ENCODE data around the gene NMT2. TPM values are rescaled to one million over a fixed set of nuclear protein-coding genes. Genes with fewer than 3 reads are reported as not detected.

NMT2 gene
- total RNA-seq, 1 experiment from 2014 or later, result 26.1 TPM

GRCh38 chr10:15075421-15075820, 93.1 kb downstream of the NMT2 start:
- Histone ChIP-seq H3K9me3 (ENCODE audit: control insufficient read depth in 1 of 2, insufficient read depth in 1 of 2, low read depth in 1 of 2, low read length in 2 of 2) (no peaks in the 10 kb centered on the region), H3K4me3 (replicated peaks in 1 of 2; ENCODE audit: low read depth in 1 of 2, low read length in 2 of 2) (no peak overlapping the region), H3K9me2 (ENCODE audit: insufficient read depth) (no peaks in the 10 kb centered on the region), H3K36me3 (ENCODE audit: control insufficient read depth in 1 of 2, insufficient read depth in 2 of 2, low read length in 2 of 2) (no peaks in the 10 kb centered on the region), H3K27ac (ENCODE audit: low read depth, low read length) (no peak overlapping the region), H3K79me2 (ENCODE audit: insufficient read depth, low read length) (no peaks in the 10 kb centered on the region), H3K4me1 (ENCODE audit: control insufficient read depth in 1 of 2, insufficient read depth in 2 of 2, low read length in 2 of 2) (no peaks in the 10 kb centered on the region), H3K4me2 (ENCODE audit: low read length) (no peak overlapping the region), H4K20me1 (ENCODE audit: insufficient read depth) (no peaks in the 10 kb centered on the region), H2AFZ (ENCODE audit: low read depth, low read length, poor library complexity, severe bottlenecking) (no peak overlapping the region), H3K9ac (ENCODE audit: low read length) (no peak overlapping the region), H3K27me3 (ENCODE audit: insufficient read depth, low read length) (no peaks in the 10 kb centered on the region)
- no peak for TF ChIP-seq JUND (IDR thresholded peaks at IDR 0.05)
- TF ChIP-seq ATF3 (IDR thresholded peaks at IDR 0.05), result no peak
- no peak for TF ChIP-seq ZNF274 (IDR thresholded peaks at IDR 0.05; ENCODE audit: low read depth, low read length)
- TF ChIP-seq RAD21 (IDR thresholded peaks at IDR 0.05; ENCODE audit: low read depth), result no peak
- TF ChIP-seq YY1 (IDR thresholded peaks at IDR 0.05; ENCODE audit: extremely low read depth, insufficient replicate concordance, low read depth, low read length), result no peak
- no peak for TF ChIP-seq FOSL1 (IDR thresholded peaks at IDR 0.05; ENCODE audit: low read depth)
- TF ChIP-seq REST (IDR thresholded peaks at IDR 0.05; ENCODE audit: low read depth), result no peak
- BruUV-seq (replicated peaks), result no TSS peak
- DNase-seq (ENCODE audit: low read depth, low spot score), result no peak
- ChIA-PET CTCF (no interaction called here), POLR2A (no interaction called here), RAD21 (ENCODE audit: low non-redundant PET in 1 of 2, low total read pairs in 2 of 2, uncharacterized antibody in 2 of 2, unreplicated experiment in 2 of 2) (no interaction called here)
- no peak for ATAC-seq
- intact Hi-C loops (cut with micrococcal nuclease), result no loop called here
